Ureter (tissue), 1 donor: Measurements from ENCODE around the gene COL11A2. TPM values are rescaled to one million over a fixed set of nuclear protein-coding genes. Genes with fewer than 3 reads are reported as not detected.
"Not testable (repeated sequence)": the region's sequence is repeated elsewhere in the genome, so short reads cannot be mapped to it uniquely, and the experiment has no call there.

Experiments used
- DNase-seq: peaks from one replicate; pipeline ENCODE4 v3.0.0-alpha.2; 2020; ENCODE audit warnings: low spot score
- total RNA-seq: library from RNA; stranded (reverse); gene quantifications from one replicate; pipeline ENCODE4 v1.2.4, GENCODE V29; 2023
- donor health status: DM: yes; HTN: yes; CAD: no.

The COL11A2 gene
- total RNA-seq, 1 donor from 2014 or later = 0.96 TPM

- DNase-seq = no peak
Observed at GRCh38 chr6:33156561-33156960, 35.7 kb downstream of the COL11A2 start.

DNA sequence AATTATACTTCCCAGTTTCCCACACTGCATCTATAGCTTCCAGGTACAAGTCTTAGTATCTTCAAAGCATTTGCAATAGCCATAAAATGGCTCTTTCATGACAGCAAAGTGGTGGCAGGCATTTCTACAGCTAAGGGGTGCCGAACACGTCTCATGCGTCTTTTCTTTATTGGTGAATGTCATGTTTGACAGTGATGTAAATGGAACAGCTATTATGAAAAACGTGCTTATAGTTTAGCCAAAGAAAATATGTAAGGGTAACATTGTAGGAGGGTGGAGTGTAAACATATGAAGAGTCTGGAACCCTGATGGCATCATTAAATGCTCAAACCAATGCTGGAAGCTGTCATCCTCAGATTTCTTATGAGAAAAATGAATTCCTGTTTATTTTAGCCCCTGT lies 37.9 kb downstream of the COL11A2 start:
- no peak for DNase-seq

GRCh38 chr6:33151050-33151449 lies 41.2 kb downstream of the COL11A2 start:
- DNase-seq = no peak

- not testable (repeated sequence) for DNase-seq
Observed at GRCh38 chr6:33150560-33150959, 41.7 kb downstream of the COL11A2 start.

- no peak for DNase-seq
Observed at GRCh38 chr6:33147807-33148666, 44.2 kb downstream of the COL11A2 start.

DNA sequence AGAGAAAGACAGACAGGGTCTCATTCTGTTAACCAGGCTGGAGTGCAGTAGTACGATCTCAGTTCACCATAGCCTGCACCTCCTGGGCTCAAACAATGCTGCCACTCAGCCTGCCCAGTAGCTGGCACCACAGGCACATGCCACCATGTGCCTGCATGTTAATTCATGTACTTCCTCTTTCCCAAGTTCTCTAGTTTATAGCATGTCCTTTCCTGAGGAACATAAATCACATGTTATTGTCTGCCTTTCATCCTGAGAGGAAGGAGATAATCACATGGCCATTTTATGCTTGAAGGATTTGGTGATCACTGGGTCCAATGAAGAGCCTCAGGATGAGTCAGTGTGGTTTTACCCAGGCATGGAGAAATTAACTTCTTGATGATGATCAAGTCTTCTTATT lies 47.9 kb downstream of the COL11A2 start:
- DNase-seq = no peak

DNA sequence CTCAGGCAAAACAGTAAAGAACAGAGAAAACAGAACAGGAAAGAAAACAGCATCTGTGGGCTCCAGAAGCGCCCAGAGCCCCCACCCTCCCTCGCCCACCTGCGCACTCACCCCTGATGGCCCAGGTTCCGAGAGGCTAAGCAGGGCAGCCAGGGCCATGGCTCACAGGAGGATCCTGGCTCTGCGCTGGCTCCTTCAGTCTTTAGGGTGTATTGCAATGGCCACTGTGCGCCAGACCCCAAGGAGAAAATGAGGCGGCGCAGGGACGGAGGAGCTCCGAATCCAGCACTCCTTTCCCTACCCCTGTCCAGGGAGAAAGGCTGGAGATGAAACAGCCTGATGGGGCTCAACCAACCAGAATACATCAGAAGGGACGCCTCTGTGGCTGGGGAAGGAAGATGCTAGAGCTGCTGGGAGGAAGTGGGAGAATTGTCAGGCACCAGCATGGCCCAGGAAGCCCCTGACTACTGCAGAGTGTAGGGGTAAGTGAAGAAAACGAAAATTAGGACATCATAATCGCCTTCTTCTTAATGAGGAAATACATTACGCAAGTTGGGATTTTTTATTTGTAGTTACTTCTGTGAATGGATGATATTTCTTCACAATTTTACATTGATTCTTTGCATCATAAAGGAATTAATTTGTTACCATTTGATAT lies 49.0 kb downstream of the COL11A2 start:
- no peak for DNase-seq

- no peak for DNase-seq
Observed at GRCh38 chr6:33142501-33143070, 49.7 kb downstream of the COL11A2 start.

- DNase-seq = no peak
Observed at GRCh38 chr6:33140556-33140955, 51.7 kb downstream of the COL11A2 start.

- no peak for DNase-seq
Observed at GRCh38 chr6:33139596-33140206, 52.6 kb downstream of the COL11A2 start.

DNA sequence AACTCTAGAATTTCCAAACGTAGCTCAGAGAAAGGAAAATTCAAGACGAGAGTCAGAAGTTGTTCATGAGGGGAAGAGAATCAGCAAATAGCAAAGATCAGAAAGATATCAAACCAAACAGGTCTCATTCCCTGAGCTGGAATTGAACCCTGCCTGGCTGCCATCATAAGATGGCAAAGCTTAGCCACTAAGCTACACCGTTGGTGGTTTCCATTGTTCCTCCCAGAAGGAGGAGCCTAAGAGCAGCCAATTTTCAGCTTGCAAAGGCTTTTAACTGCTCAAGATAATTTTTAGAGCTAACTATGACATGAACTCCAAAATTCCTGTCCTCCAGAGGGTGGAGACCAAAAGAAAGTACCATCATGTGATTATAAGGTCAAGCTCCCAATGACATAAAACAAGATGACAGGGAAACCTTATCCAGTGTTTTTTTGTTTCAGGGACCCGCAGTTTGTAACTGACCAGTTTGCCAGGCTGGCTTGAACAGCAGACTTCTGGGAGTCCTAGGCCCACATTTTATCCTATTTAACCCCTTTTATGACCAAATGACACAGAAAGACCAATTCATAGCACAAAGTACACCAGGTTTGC lies 55.9 kb downstream of the COL11A2 start:
- no peak for DNase-seq

DNA sequence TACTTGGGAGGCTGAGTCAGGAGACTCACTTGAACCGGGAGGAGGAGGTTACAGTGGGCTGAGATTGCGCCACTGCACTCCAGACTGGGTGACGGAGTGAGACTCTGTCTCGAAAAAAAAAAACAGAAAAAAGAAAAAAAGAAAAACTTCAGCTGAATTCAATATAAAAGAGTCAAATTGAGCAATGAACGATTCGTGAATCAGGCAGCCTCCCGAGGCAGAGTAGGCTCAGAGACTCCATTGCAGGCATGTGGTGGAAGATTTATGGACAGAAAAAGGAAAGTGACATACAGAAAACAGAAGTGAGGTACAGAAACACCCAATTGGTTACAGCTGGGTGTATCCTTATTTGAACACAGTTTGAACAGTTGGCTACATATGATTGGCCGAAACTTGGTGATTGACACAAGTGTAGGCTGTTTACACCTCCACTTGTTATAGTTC lies 60.2 kb downstream of the COL11A2 start:
- no peak for DNase-seq

GRCh38 chr6:33128318-33128717 lies 63.9 kb downstream of the COL11A2 start:
- DNase-seq = no peak

GRCh38 chr6:33126101-33126714 lies 66.1 kb downstream of the COL11A2 start:
- DNase-seq = peak; percentile 65

- DNase-seq = no peak
Observed at GRCh38 chr6:33124947-33125346, 67.3 kb downstream of the COL11A2 start.

GRCh38 chr6:33124525-33124901 lies 67.8 kb downstream of the COL11A2 start:
- DNase-seq = no peak

GRCh38 chr6:33123732-33124524 lies 68.3 kb downstream of the COL11A2 start:
- DNase-seq = no peak

DNA sequence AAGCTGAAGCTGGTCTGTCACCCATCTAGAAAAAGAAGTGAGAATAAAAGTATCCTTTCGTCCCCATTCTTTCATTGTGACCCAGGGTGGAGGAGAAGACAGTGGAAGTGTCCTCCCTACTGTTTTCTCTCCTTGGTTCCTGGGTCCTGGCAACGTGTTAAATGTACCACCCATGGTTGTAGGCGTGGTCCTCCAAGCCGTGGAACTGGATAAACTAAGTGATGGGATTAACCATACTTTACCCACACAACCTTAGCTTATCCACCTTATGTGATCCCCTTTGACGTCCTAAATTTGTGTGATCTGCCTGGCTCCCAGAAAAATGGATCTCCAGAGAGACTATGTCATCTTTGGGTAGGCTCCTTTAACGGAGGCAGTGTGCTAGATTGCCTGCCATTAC lies 69.1 kb downstream of the COL11A2 start:
- DNase-seq = no peak

GRCh38 chr6:33120001-33120400 lies 72.3 kb downstream of the COL11A2 start:
- no peak for DNase-seq

DNA sequence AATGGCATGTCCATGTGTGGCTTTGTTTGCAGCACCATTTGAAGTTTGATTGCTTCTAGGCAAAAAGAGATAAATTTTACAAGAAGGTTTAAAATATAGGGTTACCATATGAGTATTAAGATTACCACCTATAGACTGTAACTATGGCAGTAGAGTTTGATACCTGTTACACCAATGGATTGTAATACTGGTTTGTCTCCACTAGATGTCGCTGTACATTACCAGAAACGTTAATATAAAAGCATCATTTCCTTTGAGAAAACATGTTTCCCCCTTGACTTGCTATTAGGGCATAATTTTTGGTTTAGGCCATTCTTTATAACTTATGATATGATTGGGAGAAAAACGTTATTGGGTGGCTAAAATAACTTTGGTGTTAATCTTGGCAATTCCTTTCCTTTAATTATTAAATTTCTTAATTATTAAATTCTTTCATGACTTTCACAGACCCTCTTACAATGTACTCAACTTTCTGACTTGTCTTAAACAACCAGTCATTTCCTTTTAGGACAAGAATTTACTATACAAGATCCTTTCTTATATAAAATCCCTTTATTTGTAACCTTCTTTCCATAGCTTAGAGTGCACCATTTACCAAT lies 73.6 kb downstream of the COL11A2 start:
- DNase-seq = no peak
